Measurements from ENCODE around the gene CDH24.

GRCh38 chr14:23086565-23086964 is 29.2 kb upstream of the CDH24 start:
- TF ChIP-seq CTCF (IDR thresholded peaks at IDR 0.05 in 4 of 5, conservative IDR thresholded peaks at IDR 0.05 in 1 of 5) (no peak), POLR2A (IDR thresholded peaks at IDR 0.05) (no peak)
